H1 (cell line): Measurements from ENCODE around the gene TASP1. TPM values are rescaled to one million over a fixed set of nuclear protein-coding genes. Genes with fewer than 3 reads are reported as not detected.

Experiments used
- CTCF ChIA-PET: fragments of 300-600 bp; sonication (Branson Sonifier 250); formaldehyde crosslinking; loops from one replicate; lab custom pipeline; 2021; ENCODE audit not compliant: partially characterized antibody; lab: Charles Lee
- POLR2A ChIA-PET: fragments of 300-600 bp; sonication (Branson Sonifier 250); formaldehyde crosslinking; loops from one replicate; lab custom pipeline; 2021; ENCODE audit warnings: inconsistent platforms; ENCODE audit not compliant: partially characterized antibody; lab: Charles Lee
- DNase-seq, 2 experiments: peaks; one replicate each; pipeline versions ENCODE4 v3.0.0 to v3.0.0-alpha.2; 2010 to 2022; ENCODE audit warnings: low spot score in 2 of 2, low read depth in 1 of 2, mixed read lengths in 1 of 2
- FAIRE-seq: peaks from 2 replicates; lab custom pipeline; 2011; peaks lifted over from hg19 to GRCh38; lab: Jason Lieb, UNC
- H2AFZ ChIP-seq: 2 replicates; pipeline ENCODE4 v1.8.1; 2012; ENCODE audit warnings: low read length, inconsistent platforms
- H2AK5ac ChIP-seq: 2 replicates; pipeline ENCODE4 v1.6.1; 2013; ENCODE audit warnings: low read depth, low read length
- H2BK120ac ChIP-seq: replicated peaks from 2 replicates; pipeline ENCODE3; 2013; ENCODE audit warnings: low read depth, low read length, inconsistent platforms
- H2BK12ac ChIP-seq: 2 replicates; pipeline ENCODE4 v1.6.1; 2013; ENCODE audit warnings: low read depth, low read length
- H2BK15ac ChIP-seq: 2 replicates; pipeline ENCODE4 v1.6.1; 2013; ENCODE audit warnings: low read length
- H2BK20ac ChIP-seq: 2 replicates; pipeline ENCODE4 v1.6.1; 2013; ENCODE audit warnings: low read length
- H2BK5ac ChIP-seq: 2 replicates; pipeline ENCODE4 v1.6.1; 2013; ENCODE audit warnings: low read depth, low read length
- H3K14ac ChIP-seq: 2 replicates; pipeline ENCODE4 v1.6.1; 2013; ENCODE audit warnings: inconsistent platforms; ENCODE audit not compliant: insufficient read length
- H3K18ac ChIP-seq: 2 replicates; pipeline ENCODE4 v1.6.1; 2013; ENCODE audit warnings: low read length; ENCODE audit errors: extremely low read depth
- H3K23ac ChIP-seq: 2 replicates; pipeline ENCODE4 v1.6.1; 2013; ENCODE audit warnings: inconsistent platforms; ENCODE audit not compliant: insufficient read length
- H3K23me2 ChIP-seq: 2 replicates; pipeline ENCODE4 v1.6.1; 2013; ENCODE audit warnings: low read depth, low read length
- H3K27ac ChIP-seq: 2 replicates; pipeline ENCODE4 v1.6.1; 2011; ENCODE audit warnings: low read depth, low read length, inconsistent platforms
- H3K27me3 ChIP-seq, 4 experiments: replicated peaks in 1 of 4; 1 replicate in 1 of 4; 2 replicates in 3 of 4; pipeline versions ENCODE4 v1.6.1 to v1.8.1; 2011 to 2013; ENCODE audit warnings: low read length in 3 of 4, mild to moderate bottlenecking in 3 of 4, inconsistent platforms in 2 of 4, mixed read lengths in 2 of 4, moderate library complexity in 1 of 4; ENCODE audit not compliant: control insufficient read depth in 3 of 4, insufficient read depth in 3 of 4; ENCODE audit errors: extremely low read depth in 1 of 4
- H3K36me3 ChIP-seq, 4 experiments: 2 replicates each; pipeline versions ENCODE4 v1.6.1 to v1.8.1; 2011 to 2013; ENCODE audit warnings: mild to moderate bottlenecking in 4 of 4, low read length in 3 of 4, moderate library complexity in 2 of 4, control low read depth in 1 of 4, inconsistent platforms in 1 of 4; ENCODE audit not compliant: insufficient read depth in 4 of 4, control insufficient read depth in 2 of 4
- H3K4ac ChIP-seq: replicated peaks from 2 replicates; pipeline ENCODE3; 2013; ENCODE audit warnings: low read length, low read depth, mixed read lengths, inconsistent platforms; ENCODE audit not compliant: insufficient read length
- H3K4me1 ChIP-seq, 4 experiments: replicated peaks in 1 of 4; 1 replicate in 1 of 4; 2 replicates in 3 of 4; pipeline versions ENCODE4 v1.6.1 to v1.8.1; 2011 to 2013; ENCODE audit warnings: low read length in 3 of 4, inconsistent platforms in 2 of 4, mixed read lengths in 1 of 4; ENCODE audit not compliant: insufficient read depth in 4 of 4, control insufficient read depth in 3 of 4
- H3K4me2 ChIP-seq, 2 experiments: 2 replicates each; pipeline versions ENCODE4 v1.6.1 to v1.8.1; 2011 to 2013; ENCODE audit warnings: low read depth in 2 of 2, low read length in 2 of 2, control low read depth in 1 of 2, inconsistent platforms in 1 of 2, mild to moderate bottlenecking in 1 of 2; ENCODE audit not compliant: insufficient read depth in 1 of 2
- H3K4me3 ChIP-seq, 4 experiments: fragments of 200-600, 300-600 bp in 1 of 4; sonication (generic), shearing (Covaris generic), sonication (Bioruptor Twin) in 1 of 4; 2 replicates each; pipeline versions ENCODE4 v1.5.1 to v1.8.1; 2011 to 2016; ENCODE audit warnings: low read length in 4 of 4, low read depth in 3 of 4, control low read depth in 2 of 4, inconsistent platforms in 2 of 4, mild to moderate bottlenecking in 2 of 4, mixed read lengths in 1 of 4, moderate library complexity in 1 of 4; ENCODE audit not compliant: insufficient read depth in 2 of 4; ENCODE audit errors: extremely low read depth in 1 of 4
- H3K56ac ChIP-seq: replicated peaks from 2 replicates; pipeline ENCODE3; 2013; ENCODE audit warnings: low read depth, mild to moderate bottlenecking, mixed read lengths, low read length, inconsistent platforms; ENCODE audit not compliant: insufficient read length
- H3K79me1 ChIP-seq: 2 replicates; pipeline ENCODE4 v1.6.1; 2013; ENCODE audit warnings: low read depth, low read length, control low read depth
- H3K79me2 ChIP-seq, 2 experiments: 2 replicates each; pipeline versions ENCODE4 v1.6.1 to v1.8.1; 2012 to 2013; ENCODE audit warnings: low read length in 2 of 2, mild to moderate bottlenecking in 2 of 2, inconsistent platforms in 1 of 2; ENCODE audit not compliant: insufficient read depth in 2 of 2, control insufficient read depth in 1 of 2
- H3K9ac ChIP-seq, 4 experiments: replicated peaks in 1 of 4; 1 replicate in 1 of 4; 2 replicates in 3 of 4; pipeline versions ENCODE4 v1.6.1 to v1.8.1; 2011 to 2013; ENCODE audit warnings: low read depth in 3 of 4, low read length in 3 of 4, control low read depth in 2 of 4, mild to moderate bottlenecking in 2 of 4, moderate library complexity in 2 of 4, inconsistent platforms in 1 of 4; ENCODE audit errors: extremely low read depth in 1 of 4
- H3K9me3 ChIP-seq, 2 experiments: 2 replicates each; pipeline versions ENCODE4 v1.6.1 to v1.8.1; 2012 to 2013; ENCODE audit warnings: mild to moderate bottlenecking in 2 of 2, moderate library complexity in 2 of 2, control low read depth in 1 of 2, inconsistent platforms in 1 of 2, low read depth in 1 of 2, low read length in 1 of 2, mixed read lengths in 1 of 2; ENCODE audit not compliant: insufficient read depth in 2 of 2
- H4K20me1 ChIP-seq, 2 experiments: replicated peaks in 1 of 2; 2 replicates each; pipeline versions ENCODE3 to v1.8.1; 2011 to 2013; ENCODE audit warnings: inconsistent platforms in 2 of 2, low read length in 2 of 2, mild to moderate bottlenecking in 1 of 2; ENCODE audit not compliant: insufficient read depth in 2 of 2, control insufficient read depth in 1 of 2
- H4K5ac ChIP-seq: 2 replicates; pipeline ENCODE4 v1.6.1; 2013; ENCODE audit warnings: low read length, low read depth, mixed read lengths, inconsistent platforms; ENCODE audit not compliant: insufficient read length
- H4K8ac ChIP-seq: 2 replicates; pipeline ENCODE4 v1.8.0; 2013; ENCODE audit warnings: mild to moderate bottlenecking, moderate library complexity, low read length, inconsistent platforms; ENCODE audit not compliant: insufficient read depth; ENCODE audit errors: extremely low read depth
- H4K91ac ChIP-seq: replicated peaks from 2 replicates; pipeline ENCODE3; 2013; ENCODE audit warnings: low read length, mixed read lengths, inconsistent platforms; ENCODE audit not compliant: insufficient read length
- ATF2 ChIP-seq: IDR thresholded peaks from 2 replicates; pipeline ENCODE4 v1.6.1; 2012; ENCODE audit warnings: low read length, inconsistent platforms
- BACH1 ChIP-seq: IDR thresholded peaks from 2 replicates; pipeline ENCODE4 v1.6.1; 2012; ENCODE audit warnings: low read length, improper control_type of control experiment
- BRCA1 ChIP-seq: IDR thresholded peaks from 2 replicates; pipeline ENCODE4 v1.6.1; 2012; ENCODE audit warnings: low read depth, low read length, improper control_type of control experiment
- HDAC6 ChIP-seq: IDR thresholded peaks from one replicate; pipeline ENCODE4 v1.7.1; 2012; ENCODE audit warnings: low read depth, mild to moderate bottlenecking, inconsistent platforms, low read length, moderate library complexity
- NRF1 ChIP-seq: IDR thresholded peaks from 2 replicates; pipeline ENCODE4 v1.6.1; 2011; ENCODE audit warnings: mild to moderate bottlenecking, low read depth, low read length, improper control_type of control experiment
- SP1 ChIP-seq: IDR thresholded peaks from 2 replicates; pipeline ENCODE4 v1.6.1; 2011; ENCODE audit warnings: low read depth, low read length
- SP2 ChIP-seq: IDR thresholded peaks from 2 replicates; pipeline ENCODE4 v1.6.1; 2012; ENCODE audit warnings: mild to moderate bottlenecking, low read length, inconsistent platforms
- SRF ChIP-seq: IDR thresholded peaks from 2 replicates; pipeline ENCODE4 v1.6.1; 2011; ENCODE audit warnings: mild to moderate bottlenecking, low read depth, low read length, moderate library complexity
- TEAD4 ChIP-seq: IDR thresholded peaks from 2 replicates; pipeline ENCODE4 v1.6.1; 2012; ENCODE audit warnings: low read depth, low read length, inconsistent platforms, mixed read lengths
- ZNF274 ChIP-seq: IDR thresholded peaks from 2 replicates; pipeline ENCODE4 v1.7.0; 2012; ENCODE audit warnings: low read length, borderline replicate concordance; ENCODE audit errors: extremely low read depth
- WGBS, 2 experiments: shearing (Covaris generic) in 1 of 2; methylation state at CpG; one replicate each; pipeline versions ENCODE4 v1.1.6 to v1.1.7; 2013 to 2015; ENCODE audit warnings: low lambda C conversion rate in 2 of 2, mixed read lengths in 2 of 2, inconsistent platforms in 1 of 2, low coverage in 1 of 2, missing lambda C conversion rate in 1 of 2; ENCODE audit not compliant: insufficient replicate concordance in 2 of 2, insufficient coverage in 1 of 2, insufficient read length in 1 of 2; ENCODE audit errors: extremely low coverage in 1 of 2, missing lambda C conversion rate in 1 of 2; 5-methylcytosine and 5-hydroxymethylcytosine counted together
- polyA plus RNA-seq, 7 experiments: library from polyadenylated mRNA; depleted of rRNA in 3 of 7; stranded (reverse) in 5 of 7; unstranded in 2 of 7; fragments of >200 nt in 5 of 7; fragments of 200-250 nt in 2 of 7; gene quantifications; 1 replicate in 5 of 7; 2 replicates in 1 of 7; 4 replicates in 1 of 7; pipeline versions ENCODE4 v1.2.1 to v1.2.3, GENCODE V29; 2011 to 2013; ENCODE audit warnings: missing spikeins in 2 of 7, mixed read lengths in 2 of 7
- total RNA-seq: library from RNA; stranded (reverse); fragmentation: NEBNext Ultra II Directional; extraction: Animal tissue kit (Norgen Biotek cat#: 25700); gene quantifications from 2 replicates; pipeline ENCODE4 v1.2.1, GENCODE V29; 2021

Gene TASP1
- total and polyA plus RNA-seq, 2 of the 8 experiments (the other 6 are each of a cell fraction or from before 2014, with no cell fraction given): 4.5 to 10.9 TPM

- Histone ChIP-seq H2BK20ac (no peak overlapping the region), H2AK5ac (no peak overlapping the region), H3K4me1 (no peaks in the 10 kb centered on the region), H2BK15ac (no peak overlapping the region), H3K4ac (no peak overlapping the region), H3K4me3 (no peak overlapping the region), H3K23me2 (no peaks in the 10 kb centered on the region), H3K27me3 (peaks cover 0 to 1% (median 0%) of the 10 kb centered on the region in 4 experiments; a peak in 1 of 7 replicates), H3K18ac (no peak overlapping the region), H2BK12ac (no peak overlapping the region), H3K27ac (no peak overlapping the region), H4K20me1 (no peaks in the 10 kb centered on the region), H4K8ac (no peak overlapping the region), H3K79me2 (no peaks in the 10 kb centered on the region), H3K4me2 (no peak overlapping the region), H3K36me3 (no peaks in the 10 kb centered on the region), H3K9ac (no peak overlapping the region), H2BK5ac (no peak overlapping the region), H3K56ac (no peak overlapping the region), H4K91ac (no peak overlapping the region), H3K9me3 (no peaks in the 10 kb centered on the region), H3K79me1 (no peaks in the 10 kb centered on the region), H2AFZ (no peak overlapping the region), H4K5ac (no peak overlapping the region), H2BK120ac (no peak overlapping the region), H3K23ac (no peak overlapping the region), H3K14ac (no peak overlapping the region)
- TF ChIP-seq SP1 (no peak), SP2 (no peak), NRF1 (no peak), BACH1 (no peak), ATF2 (no peak), SRF (no peak), HDAC6 (no peak), ZNF274 (no peak), TEAD4 (no peak), BRCA1 (no peak)
- no peak for FAIRE-seq
- ChIA-PET CTCF (interaction anchor here (1.1 to 2.0 kb wide), 3 partner anchors 9 to 100 kb away, joined by 3 to 7 read pairs (median 4); no protein-coding TSS in a partner anchor), POLR2A (no interaction called here)
- DNase-seq: no peak
- WGBS, 2 experiments: 98% methylated on average over 2 of the region's 2 CpGs; no CpG with 5 or more reads in 1 of the 2 experiments
Measured at GRCh38 chr20:13402986-13403385, 235.7 kb downstream of the TASP1 start.
